H1 (cell line): Measurements from ENCODE around the gene PRTN3. TPM values are rescaled to one million over a fixed set of nuclear protein-coding genes. Genes with fewer than 3 reads are reported as not detected.

Source experiments
- CTCF ChIA-PET: fragments of 300-600 bp; sonication (Branson Sonifier 250); formaldehyde crosslinking; loops from one replicate; lab custom pipeline; 2021; ENCODE audit not compliant: partially characterized antibody; lab: Charles Lee
- POLR2A ChIA-PET: fragments of 300-600 bp; sonication (Branson Sonifier 250); formaldehyde crosslinking; loops from one replicate; lab custom pipeline; 2021; ENCODE audit warnings: inconsistent platforms; ENCODE audit not compliant: partially characterized antibody; lab: Charles Lee
- DNase-seq, 2 experiments: peaks; one replicate each; pipeline versions ENCODE4 v3.0.0 to v3.0.0-alpha.2; 2010 to 2022; ENCODE audit warnings: low spot score in 2 of 2, low read depth in 1 of 2, mixed read lengths in 1 of 2
- FAIRE-seq: peaks from 2 replicates; lab custom pipeline; 2011; peaks lifted over from hg19 to GRCh38; lab: Jason Lieb, UNC
- H2AFZ ChIP-seq: 2 replicates; pipeline ENCODE4 v1.8.1; 2012; ENCODE audit warnings: low read length, inconsistent platforms
- H2AK5ac ChIP-seq: 2 replicates; pipeline ENCODE4 v1.6.1; 2013; ENCODE audit warnings: low read depth, low read length
- H2BK120ac ChIP-seq: replicated peaks from 2 replicates; pipeline ENCODE3; 2013; ENCODE audit warnings: low read depth, low read length, inconsistent platforms
- H2BK12ac ChIP-seq: 2 replicates; pipeline ENCODE4 v1.6.1; 2013; ENCODE audit warnings: low read depth, low read length
- H2BK15ac ChIP-seq: 2 replicates; pipeline ENCODE4 v1.6.1; 2013; ENCODE audit warnings: low read length
- H2BK20ac ChIP-seq: 2 replicates; pipeline ENCODE4 v1.6.1; 2013; ENCODE audit warnings: low read length
- H2BK5ac ChIP-seq: 2 replicates; pipeline ENCODE4 v1.6.1; 2013; ENCODE audit warnings: low read depth, low read length
- H3K14ac ChIP-seq: 2 replicates; pipeline ENCODE4 v1.6.1; 2013; ENCODE audit warnings: inconsistent platforms; ENCODE audit not compliant: insufficient read length
- H3K18ac ChIP-seq: 2 replicates; pipeline ENCODE4 v1.6.1; 2013; ENCODE audit warnings: low read length; ENCODE audit errors: extremely low read depth
- H3K23ac ChIP-seq: 2 replicates; pipeline ENCODE4 v1.6.1; 2013; ENCODE audit warnings: inconsistent platforms; ENCODE audit not compliant: insufficient read length
- H3K23me2 ChIP-seq: 2 replicates; pipeline ENCODE4 v1.6.1; 2013; ENCODE audit warnings: low read depth, low read length
- H3K27ac ChIP-seq: 2 replicates; pipeline ENCODE4 v1.6.1; 2011; ENCODE audit warnings: low read depth, low read length, inconsistent platforms
- H3K27me3 ChIP-seq, 4 experiments: replicated peaks in 1 of 4; 1 replicate in 1 of 4; 2 replicates in 3 of 4; pipeline versions ENCODE4 v1.6.1 to v1.8.1; 2011 to 2013; ENCODE audit warnings: low read length in 3 of 4, mild to moderate bottlenecking in 3 of 4, inconsistent platforms in 2 of 4, mixed read lengths in 2 of 4, moderate library complexity in 1 of 4; ENCODE audit not compliant: control insufficient read depth in 3 of 4, insufficient read depth in 3 of 4; ENCODE audit errors: extremely low read depth in 1 of 4
- H3K36me3 ChIP-seq, 4 experiments: 2 replicates each; pipeline versions ENCODE4 v1.6.1 to v1.8.1; 2011 to 2013; ENCODE audit warnings: mild to moderate bottlenecking in 4 of 4, low read length in 3 of 4, moderate library complexity in 2 of 4, control low read depth in 1 of 4, inconsistent platforms in 1 of 4; ENCODE audit not compliant: insufficient read depth in 4 of 4, control insufficient read depth in 2 of 4
- H3K4ac ChIP-seq: replicated peaks from 2 replicates; pipeline ENCODE3; 2013; ENCODE audit warnings: low read length, low read depth, mixed read lengths, inconsistent platforms; ENCODE audit not compliant: insufficient read length
- H3K4me1 ChIP-seq, 4 experiments: replicated peaks in 1 of 4; 1 replicate in 1 of 4; 2 replicates in 3 of 4; pipeline versions ENCODE4 v1.6.1 to v1.8.1; 2011 to 2013; ENCODE audit warnings: low read length in 3 of 4, inconsistent platforms in 2 of 4, mixed read lengths in 1 of 4; ENCODE audit not compliant: insufficient read depth in 4 of 4, control insufficient read depth in 3 of 4
- H3K4me2 ChIP-seq, 2 experiments: 2 replicates each; pipeline versions ENCODE4 v1.6.1 to v1.8.1; 2011 to 2013; ENCODE audit warnings: low read depth in 2 of 2, low read length in 2 of 2, control low read depth in 1 of 2, inconsistent platforms in 1 of 2, mild to moderate bottlenecking in 1 of 2; ENCODE audit not compliant: insufficient read depth in 1 of 2
- H3K4me3 ChIP-seq, 4 experiments: fragments of 200-600, 300-600 bp in 1 of 4; sonication (generic), shearing (Covaris generic), sonication (Bioruptor Twin) in 1 of 4; 2 replicates each; pipeline versions ENCODE4 v1.5.1 to v1.8.1; 2011 to 2016; ENCODE audit warnings: low read length in 4 of 4, low read depth in 3 of 4, control low read depth in 2 of 4, inconsistent platforms in 2 of 4, mild to moderate bottlenecking in 2 of 4, mixed read lengths in 1 of 4, moderate library complexity in 1 of 4; ENCODE audit not compliant: insufficient read depth in 2 of 4; ENCODE audit errors: extremely low read depth in 1 of 4
- H3K56ac ChIP-seq: replicated peaks from 2 replicates; pipeline ENCODE3; 2013; ENCODE audit warnings: low read depth, mild to moderate bottlenecking, mixed read lengths, low read length, inconsistent platforms; ENCODE audit not compliant: insufficient read length
- H3K79me1 ChIP-seq: 2 replicates; pipeline ENCODE4 v1.6.1; 2013; ENCODE audit warnings: low read depth, low read length, control low read depth
- H3K79me2 ChIP-seq, 2 experiments: 2 replicates each; pipeline versions ENCODE4 v1.6.1 to v1.8.1; 2012 to 2013; ENCODE audit warnings: low read length in 2 of 2, mild to moderate bottlenecking in 2 of 2, inconsistent platforms in 1 of 2; ENCODE audit not compliant: insufficient read depth in 2 of 2, control insufficient read depth in 1 of 2
- H3K9ac ChIP-seq, 4 experiments: replicated peaks in 1 of 4; 1 replicate in 1 of 4; 2 replicates in 3 of 4; pipeline versions ENCODE4 v1.6.1 to v1.8.1; 2011 to 2013; ENCODE audit warnings: low read depth in 3 of 4, low read length in 3 of 4, control low read depth in 2 of 4, mild to moderate bottlenecking in 2 of 4, moderate library complexity in 2 of 4, inconsistent platforms in 1 of 4; ENCODE audit errors: extremely low read depth in 1 of 4
- H3K9me3 ChIP-seq, 2 experiments: 2 replicates each; pipeline versions ENCODE4 v1.6.1 to v1.8.1; 2012 to 2013; ENCODE audit warnings: mild to moderate bottlenecking in 2 of 2, moderate library complexity in 2 of 2, control low read depth in 1 of 2, inconsistent platforms in 1 of 2, low read depth in 1 of 2, low read length in 1 of 2, mixed read lengths in 1 of 2; ENCODE audit not compliant: insufficient read depth in 2 of 2
- H4K20me1 ChIP-seq, 2 experiments: replicated peaks in 1 of 2; 2 replicates each; pipeline versions ENCODE3 to v1.8.1; 2011 to 2013; ENCODE audit warnings: inconsistent platforms in 2 of 2, low read length in 2 of 2, mild to moderate bottlenecking in 1 of 2; ENCODE audit not compliant: insufficient read depth in 2 of 2, control insufficient read depth in 1 of 2
- H4K5ac ChIP-seq: 2 replicates; pipeline ENCODE4 v1.6.1; 2013; ENCODE audit warnings: low read length, low read depth, mixed read lengths, inconsistent platforms; ENCODE audit not compliant: insufficient read length
- H4K8ac ChIP-seq: 2 replicates; pipeline ENCODE4 v1.8.0; 2013; ENCODE audit warnings: mild to moderate bottlenecking, moderate library complexity, low read length, inconsistent platforms; ENCODE audit not compliant: insufficient read depth; ENCODE audit errors: extremely low read depth
- H4K91ac ChIP-seq: replicated peaks from 2 replicates; pipeline ENCODE3; 2013; ENCODE audit warnings: low read length, mixed read lengths, inconsistent platforms; ENCODE audit not compliant: insufficient read length
- KDM4A ChIP-seq: IDR thresholded peaks from one replicate; pipeline ENCODE4 v1.7.1; 2012; ENCODE audit warnings: low read depth, mild to moderate bottlenecking, moderate library complexity, low read length, inconsistent platforms; ENCODE audit not compliant: severe bottlenecking
- TCF12 ChIP-seq: IDR thresholded peaks from 2 replicates; pipeline ENCODE4 v1.6.1; 2011; ENCODE audit warnings: low read depth, mild to moderate bottlenecking, low read length
- WGBS, 2 experiments: shearing (Covaris generic) in 1 of 2; methylation state at CpG; one replicate each; pipeline versions ENCODE4 v1.1.6 to v1.1.7; 2013 to 2015; ENCODE audit warnings: low lambda C conversion rate in 2 of 2, mixed read lengths in 2 of 2, inconsistent platforms in 1 of 2, low coverage in 1 of 2, missing lambda C conversion rate in 1 of 2; ENCODE audit not compliant: insufficient replicate concordance in 2 of 2, insufficient coverage in 1 of 2, insufficient read length in 1 of 2; ENCODE audit errors: extremely low coverage in 1 of 2, missing lambda C conversion rate in 1 of 2; 5-methylcytosine and 5-hydroxymethylcytosine counted together
- polyA plus RNA-seq, 7 experiments: library from polyadenylated mRNA; depleted of rRNA in 3 of 7; stranded (reverse) in 5 of 7; unstranded in 2 of 7; fragments of >200 nt in 5 of 7; fragments of 200-250 nt in 2 of 7; gene quantifications; 1 replicate in 5 of 7; 2 replicates in 1 of 7; 4 replicates in 1 of 7; pipeline versions ENCODE4 v1.2.1 to v1.2.3, GENCODE V29; 2011 to 2013; ENCODE audit warnings: missing spikeins in 2 of 7, mixed read lengths in 2 of 7
- total RNA-seq: library from RNA; stranded (reverse); fragmentation: NEBNext Ultra II Directional; extraction: Animal tissue kit (Norgen Biotek cat#: 25700); gene quantifications from 2 replicates; pipeline ENCODE4 v1.2.1, GENCODE V29; 2021

Gene PRTN3
- total and polyA plus RNA-seq, 2 of the 8 experiments (the other 6 are each of a cell fraction or from before 2014, with no cell fraction given): 0.39 to 2.1 TPM

DNA sequence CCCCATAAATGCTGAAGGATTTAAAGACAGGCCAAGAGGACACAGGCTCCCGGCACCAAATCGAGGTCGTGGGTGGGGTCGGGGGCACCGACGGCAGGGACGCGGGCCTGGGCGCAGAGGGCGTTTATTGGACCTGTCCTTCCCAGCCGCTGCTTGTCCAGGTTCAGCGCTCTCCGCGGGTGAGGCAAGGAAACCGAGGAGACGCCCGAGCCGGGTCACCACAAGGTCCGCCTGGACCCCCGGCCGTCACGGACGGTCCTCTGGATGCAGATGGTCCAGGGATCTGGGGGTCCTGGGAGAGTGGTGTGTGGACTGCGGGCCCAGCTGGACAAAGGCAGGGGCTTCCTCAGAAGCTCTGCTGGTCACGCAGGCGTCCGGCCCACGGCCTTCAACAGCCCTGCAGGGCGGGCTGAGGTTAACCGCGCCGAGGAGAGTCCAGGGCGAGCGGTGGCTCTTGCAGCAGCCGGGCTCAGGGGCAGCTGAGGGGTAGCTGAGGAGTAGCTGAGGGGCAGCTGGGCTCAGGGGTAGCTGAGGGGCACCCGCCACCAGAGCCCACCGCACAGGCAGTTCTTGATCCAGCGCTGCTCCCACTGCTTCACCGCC is 27.2 kb downstream of the PRTN3 start:
- CTCF ChIA-PET: interaction anchor here (0.6 to 2.6 kb wide), 10 partner anchors 35 to 370 kb away, joined by 3 to 8 read pairs (median 4); no protein-coding TSS in a partner anchor
- no peak overlapping the region for H3K27ac ChIP-seq

More for the DNA sequence above, 27.2 kb downstream of the PRTN3 start:
- H4K8ac ChIP-seq: peak overlapping the region; percentile 71; the same call in 1 of the 2 replicates
- H2BK120ac ChIP-seq: no peak overlapping the region
- DNase-seq (no peak), FAIRE-seq (no peak)
- H3K4me2 ChIP-seq: peak overlapping the region in 1 of 2 experiments; percentile 35; a peak in 2 of 4 replicates
- H3K79me2 ChIP-seq: no peaks in the 10 kb centered on the region
- H2BK15ac ChIP-seq: no peak overlapping the region
- H2BK20ac ChIP-seq: no peak overlapping the region
- no peak overlapping the region; a peak in 1 of 7 replicates for H3K9ac ChIP-seq
- H3K56ac ChIP-seq: no peak overlapping the region
- no peaks in the 10 kb centered on the region; the same call in 1 of the 2 replicates for H3K79me1 ChIP-seq
- no peak overlapping the region for H2AK5ac ChIP-seq
- no peak overlapping the region for H3K23ac ChIP-seq
- peaks cover 4 to 8% of the 10 kb centered on the region in 2 experiments for H4K20me1 ChIP-seq
- no peak overlapping the region for H2AFZ ChIP-seq
- H3K4me3 ChIP-seq: no peak overlapping the region
- no peak overlapping the region for H2BK5ac ChIP-seq
- 94% methylated on average over 29 of the region's 39 CpGs; no CpG with 5 or more reads in 1 of the 2 experiments for WGBS, 2 experiments
- peak overlapping the region; percentile 87; the same call in 1 of the 2 replicates for H2BK12ac ChIP-seq
- POLR2A ChIA-PET: interaction anchor here (0.6 to 0.8 kb wide), 2 partner anchors 53 to 70 kb away, joined by 3 read pairs; no protein-coding TSS in a partner anchor
- H3K14ac ChIP-seq: no peak overlapping the region
- peaks cover 0 to 4% (median 0%) of the 10 kb centered on the region in 4 experiments; a peak in 2 of 7 replicates for H3K27me3 ChIP-seq
- H3K4me1 ChIP-seq: peaks cover 3 to 18% (median 7%) of the 10 kb centered on the region in 4 experiments
- H3K18ac ChIP-seq: 0 out of 2 replicates have a peak overlapping the region, but pooled peaks have one; percentile 71
- peaks cover 0 to 12% (median 0%) of the 10 kb centered on the region in 4 experiments; a peak in 2 of 8 replicates for H3K36me3 ChIP-seq
- H3K9me3 ChIP-seq: peaks cover 0 to 3% of the 10 kb centered on the region in 2 experiments; a peak in 1 of 4 replicates
- TF ChIP-seq KDM4A: no peak
- TF ChIP-seq TCF12: no peak
- H4K5ac ChIP-seq: no peak overlapping the region
- no peak overlapping the region for H4K91ac ChIP-seq
- H3K23me2 ChIP-seq: no peaks in the 10 kb centered on the region
- H3K4ac ChIP-seq: peak overlapping the region; percentile 78
